ENCODE data around the gene FUT8. TPM values are rescaled to one million over a fixed set of nuclear protein-coding genes. Genes with fewer than 3 reads are reported as not detected.

Gene FUT8
- total and polyA plus RNA-seq, 4 donors = 1.1 to 14.1 (median 4.0) TPM

DNA sequence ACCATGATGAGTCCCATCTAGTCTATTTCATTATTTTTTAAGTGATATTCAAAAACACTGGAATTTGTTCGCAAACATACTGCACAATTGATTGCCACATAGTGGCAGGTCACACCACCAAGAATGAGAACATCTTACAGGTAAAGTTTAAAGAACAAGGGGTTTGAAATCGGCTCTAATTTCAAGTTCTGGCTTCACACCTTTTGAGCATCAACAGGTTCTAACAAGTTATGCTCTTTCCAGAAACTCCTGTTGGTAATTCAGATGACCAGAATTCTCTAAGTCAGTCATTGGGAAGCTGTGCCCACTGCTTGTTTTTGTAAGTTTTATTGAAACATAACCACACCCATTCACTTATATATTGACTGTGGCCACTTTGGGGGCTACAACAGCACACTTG, 336.3 kb downstream of the FUT8 start (continued):
- TF ChIP-seq REST (IDR thresholded peaks at IDR 0.05) = no peak
- TF ChIP-seq FOXA1 (IDR thresholded peaks at IDR 0.05) = no peak

- Histone ChIP-seq H3K27ac (ENCODE audit: low read depth in 1 of 2, low read length in 2 of 2) (no peak overlapping the region), H3K4me1 (ENCODE audit: control insufficient read depth in 4 of 4, insufficient read depth in 4 of 4, low read length in 3 of 4) (no peaks in the 10 kb centered on the region), H3K27me3 (ENCODE audit: control insufficient read depth in 4 of 4, insufficient read depth in 4 of 4, low read length in 3 of 4) (no peaks in the 10 kb centered on the region), H3K9ac (ENCODE audit: low read depth in 1 of 2, low read length in 2 of 2) (no peak overlapping the region), H3K9me3 (ENCODE audit: control insufficient read depth in 4 of 4, low read length in 3 of 4) (no peaks in the 10 kb centered on the region), H3K4me3 (ENCODE audit: low read depth in 1 of 3, low read length in 3 of 3) (no peak overlapping the region), H3K36me3 (ENCODE audit: control insufficient read depth in 4 of 4, insufficient read depth in 3 of 4, low read depth in 1 of 4, low read length in 3 of 4) (no peaks in the 10 kb centered on the region)
- TF ChIP-seq TAF1 (conservative IDR thresholded peaks at IDR 0.05) (no peak), YY1 (IDR thresholded peaks at IDR 0.05) (no peak), SP1 (IDR thresholded peaks at IDR 0.05) (no peak), HNF4A (conservative IDR thresholded peaks at IDR 0.05) (no peak), EGR1 (IDR thresholded peaks at IDR 0.05; ENCODE audit: low read depth in 2 of 2) (no peak), RAD21 (IDR thresholded peaks at IDR 0.05) (no peak), FOXA2 (IDR thresholded peaks at IDR 0.05) (no peak), NR2F2 (IDR thresholded peaks at IDR 0.05) (no peak), GABPA (IDR thresholded peaks at IDR 0.05 in 1 of 2, conservative IDR thresholded peaks at IDR 0.05 in 1 of 2) (no peak), REST (IDR thresholded peaks at IDR 0.05) (no peak), FOXA1 (IDR thresholded peaks at IDR 0.05) (no peak), JUND (IDR thresholded peaks at IDR 0.05) (no peak), ATF3 (IDR thresholded peaks at IDR 0.05) (no peak), HNF4G (IDR thresholded peaks at IDR 0.05) (no peak)
- TF ChIP-seq, protein P1, sequence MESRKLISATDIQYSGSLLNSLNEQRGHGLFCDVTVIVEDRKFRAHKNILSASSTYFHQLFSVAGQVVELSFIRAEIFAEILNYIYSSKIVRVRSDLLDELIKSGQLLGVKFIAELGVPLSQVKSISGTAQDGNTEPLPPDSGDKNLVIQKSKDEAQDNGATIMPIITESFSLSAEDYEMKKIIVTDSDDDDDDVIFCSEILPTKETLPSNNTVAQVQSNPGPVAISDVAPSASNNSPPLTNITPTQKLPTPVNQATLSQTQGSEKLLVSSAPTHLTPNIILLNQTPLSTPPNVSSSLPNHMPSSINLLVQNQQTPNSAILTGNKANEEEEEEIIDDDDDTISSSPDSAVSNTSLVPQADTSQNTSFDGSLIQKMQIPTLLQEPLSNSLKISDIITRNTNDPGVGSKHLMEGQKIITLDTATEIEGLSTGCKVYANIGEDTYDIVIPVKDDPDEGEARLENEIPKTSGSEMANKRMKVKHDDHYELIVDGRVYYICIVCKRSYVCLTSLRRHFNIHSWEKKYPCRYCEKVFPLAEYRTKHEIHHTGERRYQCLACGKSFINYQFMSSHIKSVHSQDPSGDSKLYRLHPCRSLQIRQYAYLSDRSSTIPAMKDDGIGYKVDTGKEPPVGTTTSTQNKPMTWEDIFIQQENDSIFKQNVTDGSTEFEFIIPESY (IDR thresholded peaks at IDR 0.05) = no peak
- TF ChIP-seq, protein P2, sequence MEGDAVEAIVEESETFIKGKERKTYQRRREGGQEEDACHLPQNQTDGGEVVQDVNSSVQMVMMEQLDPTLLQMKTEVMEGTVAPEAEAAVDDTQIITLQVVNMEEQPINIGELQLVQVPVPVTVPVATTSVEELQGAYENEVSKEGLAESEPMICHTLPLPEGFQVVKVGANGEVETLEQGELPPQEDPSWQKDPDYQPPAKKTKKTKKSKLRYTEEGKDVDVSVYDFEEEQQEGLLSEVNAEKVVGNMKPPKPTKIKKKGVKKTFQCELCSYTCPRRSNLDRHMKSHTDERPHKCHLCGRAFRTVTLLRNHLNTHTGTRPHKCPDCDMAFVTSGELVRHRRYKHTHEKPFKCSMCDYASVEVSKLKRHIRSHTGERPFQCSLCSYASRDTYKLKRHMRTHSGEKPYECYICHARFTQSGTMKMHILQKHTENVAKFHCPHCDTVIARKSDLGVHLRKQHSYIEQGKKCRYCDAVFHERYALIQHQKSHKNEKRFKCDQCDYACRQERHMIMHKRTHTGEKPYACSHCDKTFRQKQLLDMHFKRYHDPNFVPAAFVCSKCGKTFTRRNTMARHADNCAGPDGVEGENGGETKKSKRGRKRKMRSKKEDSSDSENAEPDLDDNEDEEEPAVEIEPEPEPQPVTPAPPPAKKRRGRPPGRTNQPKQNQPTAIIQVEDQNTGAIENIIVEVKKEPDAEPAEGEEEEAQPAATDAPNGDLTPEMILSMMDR (IDR thresholded peaks at IDR 0.05; ENCODE audit: low read depth, low read length, missing input control) = no peak
- TF ChIP-seq, protein P3, sequence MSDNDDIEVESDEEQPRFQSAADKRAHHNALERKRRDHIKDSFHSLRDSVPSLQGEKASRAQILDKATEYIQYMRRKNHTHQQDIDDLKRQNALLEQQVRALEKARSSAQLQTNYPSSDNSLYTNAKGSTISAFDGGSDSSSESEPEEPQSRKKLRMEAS (IDR thresholded peaks at IDR 0.05) = no peak
- 78% methylated on average over 3 of the region's 3 CpGs for WGBS
- DNase-seq (ENCODE audit: low spot score) = no peak
These were observed 336.8 kb downstream of the FUT8 start for GRCh38 chr14:65749287-65749686.

Measured in liver (tissue), 9 donors.